Measurements from ENCODE around the gene PRUNE1. TPM values are rescaled to one million over a fixed set of nuclear protein-coding genes. Genes with fewer than 3 reads are reported as not detected.

PRUNE1 gene
- total and polyA plus RNA-seq, 2 of the 4 experiments (the other 2 are of a cell fraction) = 7.9 to 9.4 TPM

- Histone ChIP-seq H2AFZ (replicated peaks; ENCODE audit: low read length, poor library complexity) (peak overlapping the region; percentile 63), H2BK5ac (ENCODE audit: low read depth, low read length, poor library complexity, severe bottlenecking) (peak overlapping the region; percentile 82), H3K9me3 (ENCODE audit: control insufficient read depth, insufficient read depth, low read length) (no peaks in the 10 kb centered on the region), H3K56ac (ENCODE audit: extremely low read depth, insufficient read depth, low read length) (0 out of 2 replicates have a peak overlapping the region, but pooled peaks have one; percentile 38), H3K4me1 (ENCODE audit: control insufficient read depth, insufficient read depth, low read length) (peaks cover 32% of the 10 kb centered on the region), H3K27me3 (ENCODE audit: control insufficient read depth, insufficient read depth, low read length) (no peaks in the 10 kb centered on the region), H3K18ac (ENCODE audit: low read depth, low read length) (peak overlapping the region; percentile 79; the same call in 1 of the 2 replicates), H2AK9ac (replicated peaks; ENCODE audit: low read depth, low read length, poor library complexity) (peak overlapping the region; percentile 13), H3K14ac (replicated peaks; ENCODE audit: low read depth, low read length) (peak overlapping the region; percentile 76), H2BK20ac (ENCODE audit: low read depth, low read length) (peak overlapping the region; percentile 91), H2BK120ac (ENCODE audit: low read depth, low read length) (peak overlapping the region; percentile 65), H3K27ac (ENCODE audit: insufficient read depth, low read length) (peak overlapping the region; percentile 2; the same call in 1 of the 2 replicates), H3K9me1 (ENCODE audit: insufficient read depth, low read length) (peaks cover 16% of the 10 kb centered on the region), H4K8ac (ENCODE audit: low read depth in 2 of 2, low read length in 2 of 2) (peak overlapping the region; percentile 6 to 60), H3K4me2 (ENCODE audit: low read depth, low read length) (peak overlapping the region; percentile 41; the same call in 1 of the 2 replicates), H2BK15ac (ENCODE audit: low read depth, low read length) (peak overlapping the region; percentile 76; the same call in 1 of the 3 replicates), H3K9ac (ENCODE audit: low read depth, low read length) (no peak overlapping the region), H3K36me3 (ENCODE audit: control insufficient read depth, insufficient read depth, low read length) (no peaks in the 10 kb centered on the region), H3K4ac (ENCODE audit: low read depth, low read length) (peak overlapping the region; percentile 75), H2AK5ac (ENCODE audit: low read depth, low read length) (peak overlapping the region; percentile 60), H3K23ac (ENCODE audit: low read depth, low read length) (peak overlapping the region; percentile 91), H3K79me1 (ENCODE audit: low read depth in 1 of 2, low read length in 2 of 2) (peaks cover 0 to 23% of the 10 kb centered on the region in 2 experiments; a peak in 2 of 4 replicates), H4K91ac (ENCODE audit: insufficient read depth, low read depth, low read length) (peak overlapping the region; percentile 84), H3K4me3 (ENCODE audit: insufficient read depth, low read depth, low read length) (no peak overlapping the region), H4K5ac (ENCODE audit: low read depth, low read length) (peak overlapping the region; percentile 83; the same call in 1 of the 2 replicates), H4K20me1 (ENCODE audit: insufficient read depth, low read length) (peaks cover 16% of the 10 kb centered on the region)
- ChIA-PET POLR2A (ENCODE audit: unreplicated experiment) (no interaction called here), CTCF (interaction anchor here (1.6 kb wide), 1 partner anchor 10 kb away, joined by 5 read pairs; no protein-coding TSS in a partner anchor)
- intact Hi-C loops (cut with micrococcal nuclease) = no loop called here
- in situ Hi-C loops (cut with MboI; ENCODE audit: low sequenced_read_pairs) = loop anchor here (10.0 kb wide), 1 partner anchor 58 kb away; the partner anchor contains the start of gene BNIPL
- ATAC-seq (ENCODE audit: low read depth) (no peak), DNase-seq (no peak)
- BruUV-seq (replicated peaks) = no TSS peak
- WGBS, 2 experiments (ENCODE audit: extremely low coverage in 2 of 2, insufficient read length in 1 of 2) = 78% methylated on average over 5 of the region's 11 CpGs; no CpG with 5 or more reads in 1 of the 2 experiments
- 0 out of 2 replicates have a peak, but pooled peaks have one; percentile 8 for TF ChIP-seq FOS (IDR thresholded peaks at IDR 0.05; ENCODE audit: low read depth, low read length)
- no peak for TF ChIP-seq POLR2A (IDR thresholded peaks at IDR 0.05; ENCODE audit: low read depth, low read length)
- dilution Hi-C loops (cut with HindIII; ENCODE audit: low sequenced_read_pairs, unreplicated experiment) = no loop called here
Observed at GRCh38 chr1:150976879-150977694, 31.2 kb upstream of the PRUNE1 start.

All from IMR-90 (cell line).